GM23338 (cell line): ENCODE data around the gene MTAP.

Experiments
- CREB1 ChIP-seq: fragments of 250-450 bp; sonication (Bioruptor Pico); IDR thresholded peaks from 2 replicates; pipeline ENCODE4 v1.5.0; 2020; ENCODE audit warnings: low read depth, mild to moderate bottlenecking, moderate library complexity
- CTCF ChIP-seq, 2 experiments: fragments of 200-600 bp in 1 of 2; sonication (generic) in 1 of 2; conservative IDR thresholded peaks; 2 replicates each; pipeline versions ENCODE4 v1.5.1 to v1.6.1; 2016 to 2017; ENCODE audit warnings: antibody characterized with exemption in 2 of 2, low read depth in 2 of 2, mild to moderate bottlenecking in 2 of 2, moderate library complexity in 1 of 2
- EZH2 ChIP-seq: fragments of 200-600 bp; sonication (generic); IDR thresholded peaks from one replicate; pipeline ENCODE4 v1.8.0; 2017; ENCODE audit warnings: antibody characterized with exemption, mild to moderate bottlenecking, low read depth; ENCODE audit not compliant: unreplicated experiment
- POLR2AphosphoS5 ChIP-seq: IDR thresholded peaks from 2 replicates; pipeline ENCODE4 v1.6.1; 2016; ENCODE audit warnings: antibody characterized with exemption, low read depth
- REST ChIP-seq: IDR thresholded peaks from one replicate; pipeline ENCODE4 v1.6.1; 2018; ENCODE audit warnings: antibody characterized with exemption; ENCODE audit not compliant: unreplicated experiment
- ZNF114 ChIP-seq: fragments of 250-450 bp; sonication (Bioruptor Pico); IDR thresholded peaks from 2 replicates; pipeline ENCODE4 v1.5.0; 2020; ENCODE audit warnings: mild to moderate bottlenecking, moderate library complexity

GRCh38 chr9:21903380-21903965 is 101.0 kb downstream of the MTAP start:
- no peak for TF ChIP-seq POLR2AphosphoS5
- no peak for TF ChIP-seq CTCF (conservative IDR thresholded peaks at IDR 0.05; ENCODE audit: low read depth in 2 of 2)
- TF ChIP-seq REST = no peak
- TF ChIP-seq EZH2 = no peak
- no peak for TF ChIP-seq CREB1
- TF ChIP-seq ZNF114 = no peak
